NCI-H187 (cell line): ENCODE measurements around the gene PREP.

Experiments used
- DNase-seq, 2 experiments: peaks; one replicate each; lab custom pipeline; 2025; lab: John Stamatoyannopoulos, UW

The PREP gene

DNA sequence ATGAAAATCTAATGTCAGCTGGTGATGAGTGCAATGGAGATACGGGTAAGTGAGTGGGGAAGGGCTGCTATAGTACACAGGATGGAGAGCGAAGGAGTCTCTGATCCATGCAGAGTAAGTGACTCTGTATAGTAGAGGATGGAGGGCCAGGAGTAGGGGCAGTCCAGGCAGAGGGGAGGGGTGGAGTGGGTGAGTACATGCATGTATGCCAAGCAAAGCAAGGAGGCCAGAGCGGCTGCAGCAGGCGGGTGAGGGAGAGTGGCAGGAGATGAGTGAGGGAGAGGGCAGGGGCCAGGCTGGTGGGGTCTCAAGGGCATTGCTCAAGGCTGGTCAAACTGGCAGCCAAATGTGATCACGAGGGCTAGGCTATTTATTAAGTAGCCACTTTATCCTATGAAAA, 94.0 kb downstream of the PREP start:
- DNase-seq: no peak

- DNase-seq: no peak
Measured at GRCh38 chr6:105305521-105305920, 97.4 kb downstream of the PREP start.

- DNase-seq: no peak
Measured at GRCh38 chr6:105304825-105305224, 98.1 kb downstream of the PREP start.

GRCh38 chr6:105304366-105304765, 98.5 kb downstream of the PREP start:
- DNase-seq: no peak

GRCh38 chr6:105302617-105303128, 100.2 kb downstream of the PREP start:
- DNase-seq: no peak

GRCh38 chr6:105301756-105302616, 100.9 kb downstream of the PREP start:
- no peak for DNase-seq

DNA sequence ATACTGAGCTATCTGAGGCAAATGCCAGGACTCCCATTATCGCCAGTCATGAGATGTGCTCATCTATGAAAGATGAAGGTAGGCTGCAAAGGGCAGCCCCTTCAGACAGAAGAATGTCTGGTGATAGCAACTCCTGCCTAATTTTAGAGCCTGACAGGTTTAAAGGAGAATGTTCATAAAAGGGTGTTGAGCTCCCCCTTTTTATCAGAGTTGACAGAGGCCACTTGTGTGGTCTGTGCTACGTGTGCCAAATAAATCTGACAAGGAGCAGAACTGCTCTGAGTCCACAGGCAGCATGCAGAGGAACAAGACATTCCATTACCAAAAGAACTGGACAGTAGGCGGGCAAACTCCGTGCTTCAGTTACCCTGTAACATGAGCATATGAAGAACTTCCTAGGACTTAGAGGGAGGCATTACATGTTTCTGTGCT, 101.8 kb downstream of the PREP start:
- DNase-seq: no peak

GRCh38 chr6:105300090-105300489, 102.8 kb downstream of the PREP start:
- DNase-seq: no peak

GRCh38 chr6:105294129-105294528, 108.8 kb downstream of the PREP start:
- DNase-seq: no peak

- DNase-seq: no peak
Measured at GRCh38 chr6:105292689-105293339, 110.1 kb downstream of the PREP start.

GRCh38 chr6:105291525-105291924, 111.4 kb downstream of the PREP start:
- no peak for DNase-seq

DNA sequence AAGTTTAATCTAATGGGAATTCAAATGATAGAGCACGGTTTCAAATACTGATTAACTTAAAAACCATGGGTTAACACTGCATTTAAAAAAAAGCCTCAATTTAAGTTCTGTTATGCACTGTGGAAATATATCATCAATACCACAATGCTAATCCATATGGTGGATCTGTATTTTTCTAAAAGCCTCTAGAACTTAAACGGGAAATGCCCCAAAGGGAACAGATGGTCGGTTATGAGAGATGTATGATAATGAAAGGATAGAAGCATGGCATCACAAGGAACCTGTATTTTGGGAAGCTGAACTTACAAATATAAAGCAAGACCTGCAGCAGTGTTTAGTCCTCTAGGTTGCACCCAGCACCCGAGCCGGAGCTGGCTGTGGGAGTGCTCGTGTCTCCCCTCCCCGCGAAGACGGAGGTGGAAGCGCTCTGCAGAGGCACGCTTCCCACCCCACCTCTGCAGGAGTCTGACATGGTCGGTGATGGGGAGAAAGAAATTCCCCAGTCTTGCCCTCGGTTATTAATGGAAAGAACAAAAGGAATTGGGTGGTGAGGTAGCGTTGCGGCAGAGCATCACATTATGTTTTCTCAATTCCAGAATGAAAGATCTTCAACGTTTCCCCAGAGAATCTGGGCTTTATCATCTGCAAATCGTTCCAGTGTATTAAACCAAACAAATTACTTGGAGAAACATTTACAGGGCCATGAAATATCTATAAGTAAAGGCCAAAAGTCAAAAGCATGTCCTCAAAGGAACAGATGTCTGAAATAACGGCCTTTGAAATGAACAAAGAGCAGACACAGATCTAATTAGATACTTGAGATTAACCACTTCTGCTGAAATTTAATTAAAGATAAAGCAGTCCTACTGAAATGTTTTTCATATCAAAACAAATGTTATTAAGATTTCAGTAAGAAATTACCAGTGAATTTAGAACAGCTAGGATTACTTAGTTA, 120.0 kb downstream of the PREP start:
- no peak for DNase-seq

- no peak for DNase-seq
Measured at GRCh38 chr6:105280033-105280432, 122.8 kb downstream of the PREP start.

DNA sequence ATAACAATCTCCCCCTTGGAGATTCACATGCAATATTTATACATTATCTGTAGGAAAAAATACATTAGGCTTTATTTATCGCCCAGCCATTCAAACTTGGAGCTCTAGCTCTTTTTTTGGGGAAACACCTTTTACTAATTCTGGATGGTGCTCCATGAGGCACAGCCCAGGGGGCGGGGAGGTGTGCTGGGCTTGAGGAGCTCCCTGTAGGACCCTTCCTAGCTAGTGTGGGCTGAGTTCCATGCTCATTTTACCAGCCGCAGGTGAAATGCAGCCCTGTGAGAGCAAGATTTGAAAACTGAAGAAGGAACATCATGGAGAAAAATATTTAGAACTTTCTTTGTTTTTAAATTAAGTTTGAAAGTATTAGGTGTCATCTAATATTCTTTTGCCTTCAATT, 123.4 kb downstream of the PREP start:
- DNase-seq: no peak

DNA sequence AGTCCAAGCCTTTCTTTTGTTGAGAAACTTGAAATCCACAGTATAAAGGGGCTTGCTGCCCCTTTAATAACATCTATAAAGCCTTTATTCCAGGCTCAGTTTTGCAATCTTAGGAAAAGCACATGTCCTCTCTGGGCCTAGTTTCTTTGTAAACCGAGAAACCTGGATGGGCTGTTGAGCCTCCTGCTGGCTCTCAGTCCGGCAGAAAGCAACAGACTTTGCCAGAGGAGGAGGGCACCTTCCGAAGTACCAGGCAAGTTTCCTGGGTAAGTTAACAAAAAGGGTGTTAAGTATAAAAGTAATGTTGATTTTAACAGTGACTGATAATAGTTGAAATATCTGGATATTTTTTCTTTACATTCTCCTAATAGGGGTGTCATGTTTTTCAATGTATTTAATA, 124.1 kb downstream of the PREP start:
- DNase-seq: no peak

- DNase-seq: no peak
Measured at GRCh38 chr6:105278035-105278434, 124.8 kb downstream of the PREP start.

DNA sequence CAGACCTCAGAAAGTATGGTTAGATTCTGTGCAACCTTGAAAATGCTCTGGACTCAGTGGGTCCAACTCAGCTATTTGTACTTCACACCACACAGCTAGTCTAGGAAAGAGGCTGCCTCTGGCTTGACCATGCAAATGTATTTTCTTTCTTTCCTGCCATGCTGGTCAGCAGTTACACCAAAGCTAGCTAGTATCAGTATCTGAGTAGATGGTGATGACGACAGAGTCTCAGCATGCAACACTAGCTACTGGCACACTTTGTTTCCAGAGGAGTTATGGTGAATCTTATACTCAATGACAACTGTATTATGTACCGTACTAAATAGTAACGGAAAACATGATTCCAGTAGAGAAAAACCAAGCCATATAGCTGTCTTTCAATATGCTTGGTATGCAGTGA, 126.5 kb downstream of the PREP start:
- no peak for DNase-seq

DNA sequence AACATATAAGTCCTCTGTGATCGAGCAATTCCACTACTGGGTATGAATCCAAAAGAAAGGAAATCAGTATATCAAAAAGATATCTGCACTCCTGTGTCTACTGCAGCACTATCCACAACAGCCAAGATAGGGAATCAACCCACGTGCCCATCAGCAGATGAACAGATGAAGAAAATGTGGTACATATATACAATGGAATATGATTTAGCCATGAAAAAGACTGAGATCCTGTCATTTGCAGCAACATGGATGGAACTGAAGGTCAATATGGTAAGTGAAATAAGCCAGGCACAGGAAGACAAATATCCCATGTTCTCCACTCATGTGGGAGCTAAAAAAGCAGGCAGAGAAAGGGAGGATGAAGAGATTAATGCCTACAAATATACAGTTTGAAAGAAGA, 127.3 kb downstream of the PREP start:
- DNase-seq: no peak

GRCh38 chr6:105274678-105275077, 128.2 kb downstream of the PREP start:
- DNase-seq: no peak

DNA sequence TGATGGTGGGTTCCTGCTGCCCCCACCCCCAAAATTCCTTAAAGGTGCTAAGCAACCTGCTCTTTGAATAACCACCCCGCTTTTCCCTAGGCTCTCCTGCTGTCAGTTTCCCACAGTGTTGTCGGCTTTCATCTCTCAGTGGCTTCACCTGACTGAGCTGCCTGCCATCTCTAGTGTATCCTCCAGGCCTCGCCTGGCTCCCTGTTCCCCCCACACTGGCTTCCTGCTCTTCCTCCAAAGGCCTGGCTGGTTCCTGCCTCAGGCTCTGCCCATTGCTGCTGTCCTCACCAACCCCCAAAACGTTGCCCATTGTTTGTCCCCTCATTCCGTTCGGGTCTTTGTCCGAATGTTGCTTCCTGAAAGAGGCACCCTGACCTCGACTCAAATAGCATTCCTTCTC, 129.3 kb downstream of the PREP start:
- DNase-seq: no peak

- DNase-seq: no peak
Measured at GRCh38 chr6:105272786-105273185, 130.1 kb downstream of the PREP start.

- DNase-seq: no peak
Measured at GRCh38 chr6:105270511-105270910, 132.4 kb downstream of the PREP start.
